Caco-2 (cell line): ENCODE results near the gene SLC9C2. TPM values are rescaled to one million over a fixed set of nuclear protein-coding genes. Genes with fewer than 3 reads are reported as not detected.

Experiments
- BruUV-seq: library from RNA; stranded (reverse); fragments of 400-500 nt; replicated peaks from 2 replicates; lab custom pipeline; 2021; lab: Mats Ljungman, UMichigan
- CTCF ChIA-PET: fragments of 300-600 bp; sonication (Branson Sonifier 250); formaldehyde crosslinking; loops from one replicate; lab custom pipeline; 2022; ENCODE audit warnings: antibody characterized with exemption; lab: Charles Lee
- POLR2A ChIA-PET: fragments of 300-600 bp; sonication (Branson Sonifier 250); formaldehyde crosslinking; loops from one replicate; lab custom pipeline; 2022; ENCODE audit warnings: antibody characterized with exemption; lab: Charles Lee
- DNase-seq, 2 experiments: peaks; one replicate each; pipeline versions ENCODE4 v3.0.0 to v3.0.0-alpha.2; 2020 to 2022
- H3K27me3 ChIP-seq: replicated peaks from 2 replicates; pipeline ENCODE4 v1.6.0; 2011; ENCODE audit warnings: low read length; ENCODE audit not compliant: control insufficient read depth, insufficient read depth
- H3K36me3 ChIP-seq: 2 replicates; pipeline ENCODE4 v1.5.1; 2011; ENCODE audit warnings: low read length; ENCODE audit not compliant: control insufficient read depth, insufficient read depth
- H3K4me1 ChIP-seq: fragments of 250-450 bp; sonication (Bioruptor Pico); 2 replicates; pipeline ENCODE4 v1.5.1; 2020; ENCODE audit warnings: mild to moderate bottlenecking
- H3K4me3 ChIP-seq: 2 replicates; pipeline ENCODE4 v1.5.1; 2011; ENCODE audit warnings: low read depth, mild to moderate bottlenecking, control low read depth, low read length
- H3K9me3 ChIP-seq: fragments of 250-450 bp; sonication (Bioruptor Pico); 2 replicates; pipeline ENCODE4 v1.5.1; 2020; ENCODE audit warnings: mild to moderate bottlenecking, moderate library complexity
- H3K27ac Mint-ChIP-seq: one replicate; pipeline ENCODE4 v1.8.0; 2022; ENCODE audit warnings: mixed read lengths; ENCODE audit not compliant: unreplicated experiment
- H3K27me3 Mint-ChIP-seq: one replicate; pipeline ENCODE4 v1.8.0; 2022; ENCODE audit warnings: mixed read lengths; ENCODE audit not compliant: insufficient read depth, unreplicated experiment
- H3K36me3 Mint-ChIP-seq: one replicate; pipeline ENCODE4 v1.8.0; 2022; ENCODE audit warnings: mild to moderate bottlenecking, mixed read lengths; ENCODE audit not compliant: insufficient read depth, unreplicated experiment
- H3K4me1 Mint-ChIP-seq: one replicate; pipeline ENCODE4 v1.8.0; 2022; ENCODE audit warnings: low read depth, mixed read lengths; ENCODE audit not compliant: unreplicated experiment
- H3K4me3 Mint-ChIP-seq: one replicate; pipeline ENCODE4 v1.8.0; 2022; ENCODE audit warnings: mild to moderate bottlenecking, moderate library complexity, mixed read lengths; ENCODE audit not compliant: unreplicated experiment
- H3K9me3 Mint-ChIP-seq: one replicate; pipeline ENCODE4 v1.8.0; 2022; ENCODE audit warnings: mixed read lengths; ENCODE audit not compliant: unreplicated experiment
- CTCF ChIP-seq, 2 experiments: fragments of 200-600 bp in 1 of 2; IDR thresholded peaks; 1 replicate in 1 of 2; 2 replicates in 1 of 2; pipeline versions ENCODE4 v1.5.1 to v1.8.0; 2011 to 2022; ENCODE audit warnings: antibody characterized with exemption in 1 of 2, control low read depth in 1 of 2, inconsistent platforms in 1 of 2, low read depth in 1 of 2, low read length in 1 of 2, mild to moderate bottlenecking in 1 of 2, moderate library complexity in 1 of 2; ENCODE audit not compliant: insufficient read depth in 1 of 2, severe bottlenecking in 1 of 2, unreplicated experiment in 1 of 2
- intact Hi-C: fragments of 100-400 bp; cut with micrococcal nuclease; formaldehyde crosslinking; loops from one replicate; pipeline ENCODE4 v1.10.0; 2022; ENCODE audit not compliant: unreplicated experiment
- total RNA-seq: library from RNA; stranded (reverse); gene quantifications from 2 replicates; pipeline ENCODE4 v1.2.3, GENCODE V29; 2022

The SLC9C2 gene
- total RNA-seq, 1 experiment from 2014 or later = not detected

- H3K9me3 Mint-ChIP-seq = no peaks in the 10 kb centered on the region
- H3K4me1 Mint-ChIP-seq = no peaks in the 10 kb centered on the region
- no peak for TF ChIP-seq CTCF (IDR thresholded peaks at IDR 0.05; ENCODE audit: insufficient read depth in 1 of 2, low read depth in 1 of 2, low read length in 1 of 2, severe bottlenecking in 1 of 2, unreplicated experiment in 1 of 2)
- Histone ChIP-seq H3K9me3 (no peaks in the 10 kb centered on the region), H3K4me3 (no peak overlapping the region), H3K4me1 (no peaks in the 10 kb centered on the region), H3K27me3 (no peaks in the 10 kb centered on the region), H3K36me3 (no peaks in the 10 kb centered on the region)
- intact Hi-C loops = no loop called here
- H3K4me3 Mint-ChIP-seq = no peak overlapping the region
- no peaks in the 10 kb centered on the region for H3K36me3 Mint-ChIP-seq
- no peak for DNase-seq
- no TSS peak for BruUV-seq
- H3K27me3 Mint-ChIP-seq = peaks cover 7% of the 10 kb centered on the region
- ChIA-PET CTCF (no interaction called here), POLR2A (no interaction called here)
- no peak overlapping the region for H3K27ac Mint-ChIP-seq
Observed at GRCh38 chr1:173530795-173531693, 71.8 kb downstream of the SLC9C2 start.

- no peak overlapping the region for H3K27ac Mint-ChIP-seq
- POLR2A ChIA-PET = no interaction called here
- DNase-seq = no peak
- H3K9me3 Mint-ChIP-seq = no peaks in the 10 kb centered on the region
- H3K27me3 ChIP-seq = no peaks in the 10 kb centered on the region
- no peaks in the 10 kb centered on the region for H3K36me3 ChIP-seq
- H3K36me3 Mint-ChIP-seq = no peaks in the 10 kb centered on the region
- no peaks in the 10 kb centered on the region for H3K4me1 Mint-ChIP-seq
- no peaks in the 10 kb centered on the region for H3K4me1 ChIP-seq
- H3K4me3 Mint-ChIP-seq = no peak overlapping the region
- CTCF ChIA-PET = no interaction called here
- H3K9me3 ChIP-seq = no peaks in the 10 kb centered on the region
- no peak overlapping the region for H3K4me3 ChIP-seq
- no peak for TF ChIP-seq CTCF (IDR thresholded peaks at IDR 0.05; ENCODE audit: insufficient read depth in 1 of 2, low read depth in 1 of 2, low read length in 1 of 2, severe bottlenecking in 1 of 2, unreplicated experiment in 1 of 2)
- BruUV-seq = no TSS peak
- intact Hi-C loops = no loop called here
- H3K27me3 Mint-ChIP-seq = peaks cover 3% of the 10 kb centered on the region
Observed at GRCh38 chr1:173529106-173529505, 73.8 kb downstream of the SLC9C2 start.

GRCh38 chr1:173527151-173527826, 75.6 kb downstream of the SLC9C2 start:
- Histone ChIP-seq H3K9me3 (no peaks in the 10 kb centered on the region), H3K4me3 (no peak overlapping the region), H3K27me3 (no peaks in the 10 kb centered on the region), H3K4me1 (no peaks in the 10 kb centered on the region), H3K36me3 (no peaks in the 10 kb centered on the region)
- H3K27me3 Mint-ChIP-seq = peaks cover 3% of the 10 kb centered on the region
- H3K36me3 Mint-ChIP-seq = no peaks in the 10 kb centered on the region
- intact Hi-C loops = no loop called here
- ChIA-PET CTCF (no interaction called here), POLR2A (no interaction called here)
- H3K9me3 Mint-ChIP-seq = no peaks in the 10 kb centered on the region
- no peak overlapping the region for H3K4me3 Mint-ChIP-seq
- H3K27ac Mint-ChIP-seq = no peak overlapping the region
- no peak for DNase-seq
- BruUV-seq = no TSS peak
- no peaks in the 10 kb centered on the region for H3K4me1 Mint-ChIP-seq
- TF ChIP-seq CTCF (IDR thresholded peaks at IDR 0.05; ENCODE audit: insufficient read depth in 1 of 2, low read depth in 1 of 2, low read length in 1 of 2, severe bottlenecking in 1 of 2, unreplicated experiment in 1 of 2) = no peak
